K562 (cell line): ENCODE results near the gene AMZ1.

ENCODE experiments used
- CTCF ChIP-seq, 3 experiments: IDR thresholded peaks in 2 of 3; conservative IDR thresholded peaks in 1 of 3; 2 replicates each; pipeline ENCODE4 v1.5.1; 2011 to 2012; ENCODE audit warnings: low read length in 3 of 3, mild to moderate bottlenecking in 3 of 3, control low read depth in 2 of 3, improper control_type of control experiment in 1 of 3, inconsistent platforms in 1 of 3, low read depth in 1 of 3, mixed read lengths in 1 of 3, moderate library complexity in 1 of 3; ENCODE audit not compliant: insufficient read depth in 2 of 3
- SMARCE1 ChIP-seq: fragments of 450-650 bp; IDR thresholded peaks from 2 replicates; pipeline ENCODE4 v1.7.1; 2016; ENCODE audit warnings: mild to moderate bottlenecking
- ZBTB9 ChIP-seq: fragments of 450-650 bp; formaldehyde crosslinking; IDR thresholded peaks from 2 replicates; pipeline ENCODE4 v1.4.0; 2020; ENCODE audit warnings: mild to moderate bottlenecking, moderate library complexity

GRCh38 chr7:2735744-2736143 is 47.7 kb downstream of the AMZ1 start:
- no peak for TF ChIP-seq ZBTB9 (CRISPR knock-in tag)
- no peak for TF ChIP-seq CTCF (IDR thresholded peaks at IDR 0.05 in 2 of 3, conservative IDR thresholded peaks at IDR 0.05 in 1 of 3; ENCODE audit: insufficient read depth in 2 of 3, low read depth in 1 of 3, low read length in 3 of 3)
- no peak for TF ChIP-seq SMARCE1
